ENCODE data around the gene IFT20. TPM values are rescaled to one million over a fixed set of nuclear protein-coding genes. Genes with fewer than 3 reads are reported as not detected.

IFT20 gene, protein sequence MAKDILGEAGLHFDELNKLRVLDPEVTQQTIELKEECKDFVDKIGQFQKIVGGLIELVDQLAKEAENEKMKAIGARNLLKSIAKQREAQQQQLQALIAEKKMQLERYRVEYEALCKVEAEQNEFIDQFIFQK
- 10 to 100 TPM; 45.2 to 55.0 TPM for total RNA-seq

DNA sequence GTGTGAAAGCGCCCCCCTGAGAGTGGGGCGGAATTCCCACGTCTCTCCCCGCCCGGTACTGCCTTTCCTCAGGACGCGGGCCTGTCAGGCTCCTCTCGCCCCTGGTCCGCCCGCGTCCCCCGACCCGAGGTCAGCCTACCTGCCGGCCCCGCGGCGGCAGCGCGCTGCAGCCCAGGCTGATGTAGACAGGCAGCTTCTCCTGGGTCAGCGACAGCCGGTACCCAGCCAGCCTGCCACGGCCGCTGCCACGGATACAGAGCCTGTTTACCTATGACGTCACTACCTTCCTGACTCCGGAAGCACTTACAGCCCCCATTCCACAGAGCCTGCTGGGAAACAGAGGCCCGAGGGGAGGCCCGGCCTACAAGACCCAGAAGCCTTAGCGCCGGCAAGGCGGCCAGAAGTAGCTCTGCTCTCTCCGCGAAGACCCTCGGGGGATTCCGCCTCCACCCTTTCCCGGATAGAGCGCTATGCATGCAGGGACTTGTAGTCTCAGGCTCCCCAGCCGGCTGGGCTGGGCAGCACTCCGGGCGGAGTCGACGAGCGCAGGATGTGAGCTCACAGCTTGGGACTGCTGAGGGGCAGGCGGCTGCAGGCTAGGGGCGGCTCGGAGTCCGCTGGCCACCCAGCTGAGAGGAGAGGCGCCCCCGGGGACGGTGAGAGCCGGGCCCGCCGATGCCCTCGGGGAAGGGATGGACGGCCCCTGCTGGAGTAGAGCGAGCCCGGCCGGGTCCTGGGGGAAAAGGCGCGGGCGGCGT lies at the start of gene IFT20, which contains the start of gene TNFAIP1:
TSS of gene IFT20 (minus strand) at position 272 of the 758 bp plus-strand sequence. CDS start 3,487 bp downstream, outside the sequence.
TSS of gene TNFAIP1 (plus strand) at position 561 of the 758 bp plus-strand sequence. CDS start 3,761 bp downstream, outside the sequence.
- peak; percentile 99 for DNase-seq (ENCODE audit: low spot score)
- intact Hi-C loops (cut with DNase I), result loop anchor here (5.0 kb wide), 1 partner anchor 617 kb away; the partner anchor contains the start of gene PHF12
- WGBS, result under 1% methylated on average over 59 of the region's 62 CpGs
- TF ChIP-seq POLR2AphosphoS5 (IDR thresholded peaks at IDR 0.05) (peak; percentile 100), POLR2A (IDR thresholded peaks at IDR 0.05) (peak; percentile 95), CTCF (IDR thresholded peaks at IDR 0.05) (peak in 1 of 4 experiments; percentile 24)
- peaks cover 0 to 13% of the 10 kb centered on the region in 2 donors for H3K36me3 ChIP-seq
- H3K9me3 ChIP-seq, result no peaks in the 10 kb centered on the region
- peak within 1 kb of the TSS; percentile 87 to 88 for H3K27ac ChIP-seq
- peaks cover 12% of the 10 kb centered on the region for H3K4me1 ChIP-seq (replicated peaks)
- H3K27me3 ChIP-seq (replicated peaks; ENCODE audit: insufficient read depth), result no peaks in the 10 kb centered on the region
- H3K4me3 ChIP-seq, result peak within 1 kb of the TSS; percentile 88 to 94

DNA sequence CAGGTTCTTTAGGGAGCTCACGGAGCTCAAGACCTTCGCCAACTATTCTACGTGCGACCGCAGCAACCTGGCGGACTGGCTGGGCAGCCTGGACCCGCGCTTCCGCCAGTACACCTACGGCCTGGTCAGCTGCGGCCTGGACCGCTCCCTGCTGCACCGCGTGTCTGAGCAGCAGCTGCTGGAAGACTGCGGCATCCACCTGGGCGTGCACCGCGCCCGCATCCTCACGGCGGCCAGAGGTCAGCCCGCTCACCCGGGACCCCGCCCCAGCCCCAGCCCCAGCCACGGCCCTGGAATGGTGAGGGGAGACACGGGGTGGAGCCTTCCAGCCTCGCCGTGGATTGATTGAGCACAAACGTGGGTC lies 49.7 kb upstream of the IFT20 start:
- H3K27me3 ChIP-seq (replicated peaks; ENCODE audit: insufficient read depth), result no peaks in the 10 kb centered on the region
- no peak for DNase-seq (ENCODE audit: low spot score)

DNA sequence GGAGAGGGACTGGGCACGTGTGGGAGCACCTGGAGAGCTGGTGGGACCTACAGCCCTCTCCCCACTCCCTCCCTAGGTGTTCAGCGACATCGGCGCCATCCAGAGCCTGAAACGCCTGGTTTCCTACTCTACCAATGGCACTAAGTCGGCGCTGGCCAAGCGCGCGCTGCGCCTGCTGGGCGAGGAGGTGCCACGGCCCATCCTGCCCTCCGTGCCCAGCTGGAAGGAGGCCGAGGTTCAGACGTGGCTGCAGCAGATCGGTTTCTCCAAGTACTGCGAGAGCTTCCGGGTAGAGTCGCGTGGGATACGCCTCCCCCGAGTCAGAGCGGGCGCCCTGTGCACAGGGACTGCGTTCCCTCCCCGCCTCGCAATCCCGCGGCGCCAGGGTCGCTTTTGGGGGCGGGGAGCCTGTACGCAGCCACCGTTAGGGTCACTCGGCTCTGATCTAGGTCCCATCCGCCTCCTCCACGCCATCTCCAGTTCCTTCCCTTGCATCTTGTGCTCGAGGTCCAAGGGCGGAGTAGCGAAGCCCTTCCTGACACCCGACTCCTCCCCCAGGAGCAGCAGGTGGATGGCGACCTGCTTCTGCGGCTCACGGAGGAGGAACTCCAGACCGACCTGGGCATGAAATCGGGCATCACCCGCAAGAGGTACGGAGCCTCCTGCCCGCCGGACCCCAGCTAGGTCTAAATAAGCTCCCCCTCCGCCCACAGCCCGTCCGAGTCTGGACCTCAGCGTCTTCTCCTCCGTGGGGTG lies 49.2 kb upstream of the IFT20 start:
- TF ChIP-seq POLR2AphosphoS5 (IDR thresholded peaks at IDR 0.05) (peak; percentile 48), POLR2A (IDR thresholded peaks at IDR 0.05) (peak; percentile 63), CTCF (IDR thresholded peaks at IDR 0.05) (no peak)
- Histone ChIP-seq H3K27ac (peak overlapping the region; percentile 39 to 76), H3K4me3 (peak overlapping the region; percentile 40 to 46), H3K9me3 (no peaks in the 10 kb centered on the region), H3K4me1 (replicated peaks) (peaks cover 2% of the 10 kb centered on the region), H3K27me3 (replicated peaks; ENCODE audit: insufficient read depth) (no peaks in the 10 kb centered on the region), H3K36me3 (peaks cover 0 to 6% of the 10 kb centered on the region in 2 donors)
- intact Hi-C loops (cut with DNase I), result no loop called here
- peak; percentile 71 for DNase-seq (ENCODE audit: low spot score)
- 38% methylated on average over 56 of the region's 56 CpGs for WGBS

More for the DNA sequence above, 49.7 kb upstream of the IFT20 start:
- no peaks in the 10 kb centered on the region for H3K9me3 ChIP-seq
- H3K4me3 ChIP-seq, result peak overlapping the region; percentile 40 to 46
- peak overlapping the region; percentile 39 to 76 for H3K27ac ChIP-seq
- TF ChIP-seq POLR2AphosphoS5 (IDR thresholded peaks at IDR 0.05) (no peak), POLR2A (IDR thresholded peaks at IDR 0.05) (no peak), CTCF (IDR thresholded peaks at IDR 0.05) (no peak)
- H3K36me3 ChIP-seq, result peaks cover 0 to 6% of the 10 kb centered on the region in 2 donors
- intact Hi-C loops (cut with DNase I), result no loop called here
- peaks cover 2% of the 10 kb centered on the region for H3K4me1 ChIP-seq (replicated peaks)
- 29% methylated on average over 16 of the region's 29 CpGs for WGBS

- Histone ChIP-seq H3K36me3 (no peaks in the 10 kb centered on the region), H3K27me3 (replicated peaks; ENCODE audit: insufficient read depth) (no peaks in the 10 kb centered on the region), H3K9me3 (no peaks in the 10 kb centered on the region), H3K4me1 (replicated peaks) (peaks cover 2% of the 10 kb centered on the region), H3K27ac (no peak overlapping the region), H3K4me3 (no peak overlapping the region)
- 34% methylated on average over 60 of the region's 72 CpGs for WGBS
- intact Hi-C loops (cut with DNase I), result no loop called here
- TF ChIP-seq POLR2AphosphoS5 (IDR thresholded peaks at IDR 0.05), result no peak
- peak in 1 of 4 experiments; percentile 20 for TF ChIP-seq CTCF (IDR thresholded peaks at IDR 0.05)
- no peak for DNase-seq (ENCODE audit: low spot score)
Measured at GRCh38 chr17:28381141-28381825, 46.0 kb upstream of the IFT20 start.

All from prostate gland (tissue), 2 donors.